Kidney epithelial cell (primary cell): ENCODE results near the gene RPSA. TPM values are rescaled to one million over a fixed set of nuclear protein-coding genes. Genes with fewer than 3 reads are reported as not detected.

Experiments
- DNase-seq: peaks from one replicate; pipeline ENCODE4 v3.0.0-alpha.2; 2010; ENCODE audit warnings: low read depth
- H3K27me3 ChIP-seq: 2 replicates; pipeline ENCODE4 v1.6.0; 2011; ENCODE audit warnings: low read length; ENCODE audit not compliant: control insufficient read depth, insufficient read depth
- H3K36me3 ChIP-seq: 2 replicates; pipeline ENCODE4 v1.5.1; 2011; ENCODE audit warnings: low read length; ENCODE audit not compliant: control insufficient read depth, insufficient read depth
- H3K4me3 ChIP-seq: 2 replicates; pipeline ENCODE4 v1.5.1; 2011; ENCODE audit warnings: low read depth, mild to moderate bottlenecking, control low read depth, low read length
- CTCF ChIP-seq: IDR thresholded peaks from 2 replicates; pipeline ENCODE4 v1.5.1; 2011; ENCODE audit warnings: mild to moderate bottlenecking, moderate library complexity, low read length, control low read depth, inconsistent platforms; ENCODE audit not compliant: insufficient read depth, poor library complexity, severe bottlenecking
- total RNA-seq: library from RNA; depleted of rRNA; stranded (reverse); fragments of >200 nt; gene quantifications from 2 replicates; pipeline ENCODE4 v1.2.3, GENCODE V29; 2015

RPSA gene
- total RNA-seq, 1 donor from 2014 or later = 2,486 TPM

- DNase-seq = no peak
- TF ChIP-seq CTCF = no peak
- H3K36me3 ChIP-seq = no peaks in the 10 kb centered on the region
- H3K4me3 ChIP-seq = no peak overlapping the region
- no peaks in the 10 kb centered on the region for H3K27me3 ChIP-seq
Measured at GRCh38 chr3:39372833-39373232, 33.7 kb upstream of the RPSA start.

- no peak for TF ChIP-seq CTCF
- no peak overlapping the region for H3K4me3 ChIP-seq
- H3K27me3 ChIP-seq = no peaks in the 10 kb centered on the region
- no peak for DNase-seq
- no peaks in the 10 kb centered on the region for H3K36me3 ChIP-seq
Measured at GRCh38 chr3:39376959-39377634, 29.4 kb upstream of the RPSA start.

- no peak for DNase-seq
- Histone ChIP-seq H3K4me3 (no peak overlapping the region), H3K36me3 (no peaks in the 10 kb centered on the region), H3K27me3 (no peaks in the 10 kb centered on the region)
- TF ChIP-seq CTCF = peak; percentile 76
Measured at GRCh38 chr3:39378088-39378487, 28.4 kb upstream of the RPSA start.

- Histone ChIP-seq H3K36me3 (no peaks in the 10 kb centered on the region), H3K27me3 (no peaks in the 10 kb centered on the region), H3K4me3 (no peak overlapping the region)
- DNase-seq = no peak
- no peak for TF ChIP-seq CTCF
Measured at GRCh38 chr3:39378957-39379777, 27.4 kb upstream of the RPSA start.

- DNase-seq = no peak
- TF ChIP-seq CTCF = no peak
- H3K4me3 ChIP-seq = no peak overlapping the region
Measured at GRCh38 chr3:39379778-39380155, 26.8 kb upstream of the RPSA start.

More at GRCh38 chr3:39379778-39380155, 26.8 kb upstream of the RPSA start:
- H3K36me3 ChIP-seq = no peaks in the 10 kb centered on the region
- H3K27me3 ChIP-seq = no peaks in the 10 kb centered on the region
